HepG2 (cell line): ENCODE measurements around the gene PRKACA. TPM values are rescaled to one million over a fixed set of nuclear protein-coding genes. Genes with fewer than 3 reads are reported as not detected.
A peak's percentile ranks its signal among the peaks of the same experiment; 100 is the strongest.

Experiments
- ATAC-seq: fragments of 200-7000 bp; cut with Tn5 transposase; 3 replicates; pipeline ENCODE4 v1.9.1; 2020; ENCODE audit warnings: mild to moderate bottlenecking, moderate library complexity
- BruUV-seq: library from RNA; stranded (reverse); fragments of 400-500 nt; replicated peaks from 2 replicates; lab custom pipeline; 2021; lab: Mats Ljungman, UMichigan
- CTCF ChIA-PET: fragments of 300-600 bp; formaldehyde crosslinking; extraction: SDS; loops from one replicate; lab custom pipeline; 2021; ENCODE audit warnings: low total read pairs, inconsistent platforms, low intra/inter-chr PET ratio; lab: Yijun Ruan, JAX
- POLR2A ChIA-PET: fragments of 350-600 bp; sonication (Branson Sonifier 250); formaldehyde crosslinking; loops from one replicate; lab custom pipeline; 2020; ENCODE audit warnings: antibody characterized with exemption, inconsistent platforms; lab: Yijun Ruan, JAX
- DNase-seq: peaks from one replicate; pipeline ENCODE4 v3.0.0-alpha.2; 2015; ENCODE audit warnings: low spot score
- FAIRE-seq: peaks from 3 replicates; lab custom pipeline; 2011; peaks lifted over from hg19 to GRCh38; lab: Jason Lieb, UNC
- H2AFZ ChIP-seq: one replicate; pipeline ENCODE4 v1.6.1; 2011; ENCODE audit warnings: low read length, inconsistent platforms
- H3K27ac ChIP-seq: fragments of 300-600 bp; 3 replicates; pipeline ENCODE4 v1.8.0; 2011; ENCODE audit warnings: mixed run types, mild to moderate bottlenecking, mixed read lengths, low read length, inconsistent platforms; ENCODE audit not compliant: insufficient read depth; ENCODE audit errors: extremely low read length
- H3K27me3 ChIP-seq, 2 experiments: fragments of 200-600 bp in 1 of 2; 2 replicates in 1 of 2; 3 replicates in 1 of 2; pipeline versions ENCODE4 v1.6.0 to v1.8.0; 2011; ENCODE audit warnings: low read length in 2 of 2, mild to moderate bottlenecking in 2 of 2, moderate library complexity in 2 of 2, inconsistent platforms in 1 of 2; ENCODE audit not compliant: insufficient read depth in 2 of 2, control insufficient read depth in 1 of 2
- H3K36me3 ChIP-seq, 2 experiments: fragments of 200-600 bp in 1 of 2; replicated peaks in 1 of 2; 2 replicates in 1 of 2; 3 replicates in 1 of 2; pipeline versions ENCODE4 v1.5.1 to v1.8.0; 2011; ENCODE audit warnings: low read length in 2 of 2, inconsistent platforms in 1 of 2; ENCODE audit not compliant: insufficient read depth in 2 of 2, control insufficient read depth in 1 of 2
- H3K4me1 ChIP-seq: 2 replicates; pipeline ENCODE4 v1.5.1; 2012; ENCODE audit warnings: low read length, inconsistent platforms; ENCODE audit not compliant: insufficient read depth
- H3K4me2 ChIP-seq: 2 replicates; pipeline ENCODE4 v1.6.0; 2011; ENCODE audit warnings: low read depth, low read length, inconsistent platforms
- H3K4me3 ChIP-seq, 3 experiments: fragments of 200-600 bp in 1 of 3; sonication (generic), shearing (Covaris generic) in 1 of 3; replicated peaks in 1 of 3; 2 replicates each; pipeline ENCODE4 v1.5.1; 2011 to 2016; ENCODE audit warnings: low read length in 3 of 3, inconsistent platforms in 2 of 3, low read depth in 2 of 3, mild to moderate bottlenecking in 2 of 3, control low read depth in 1 of 3, mixed read lengths in 1 of 3; ENCODE audit not compliant: insufficient read depth in 1 of 3
- H3K79me2 ChIP-seq: one replicate; pipeline ENCODE4 v1.6.1; 2011; ENCODE audit warnings: low read length, inconsistent platforms; ENCODE audit not compliant: insufficient read depth
- H3K9ac ChIP-seq: 2 replicates; pipeline ENCODE4 v1.6.0; 2011; ENCODE audit warnings: mild to moderate bottlenecking, low read depth, low read length, inconsistent platforms; ENCODE audit not compliant: insufficient read depth
- H3K9me3 ChIP-seq: 2 replicates; pipeline ENCODE4 v1.5.1; 2012; ENCODE audit warnings: mild to moderate bottlenecking, low read length
- H4K20me1 ChIP-seq: 2 replicates; pipeline ENCODE4 v1.6.0; 2011; ENCODE audit warnings: inconsistent platforms, mild to moderate bottlenecking, low read length, moderate library complexity; ENCODE audit not compliant: insufficient read depth
- ASH2L ChIP-seq: fragments of 300-600, 200-600 bp; sonication (generic); IDR thresholded peaks from 2 replicates; pipeline ENCODE4 v1.7.0; 2017; ENCODE audit warnings: low read depth, mild to moderate bottlenecking, moderate library complexity, mixed read lengths, low read length; ENCODE audit not compliant: insufficient read length
- ATM ChIP-seq: fragments of 450-650 bp; IDR thresholded peaks from 2 replicates; pipeline ENCODE4 v1.7.1; 2017; ENCODE audit warnings: mild to moderate bottlenecking, borderline replicate concordance
- ELF3 ChIP-seq: IDR thresholded peaks from 2 replicates; pipeline ENCODE4 v1.6.1; 2016; ENCODE audit warnings: missing genetic modification reagents, missing compliant biosample characterization
- GMEB2 ChIP-seq: IDR thresholded peaks from 2 replicates; pipeline ENCODE4 v1.6.1; 2016; ENCODE audit warnings: missing biosample characterization, missing genetic modification reagents, low read depth
- GZF1 ChIP-seq: sonication (generic); formaldehyde crosslinking; IDR thresholded peaks from 2 replicates; pipeline ENCODE4 v1.5.1; 2020; ENCODE audit warnings: mild to moderate bottlenecking, missing genetic modification reagents
- HHEX ChIP-seq: IDR thresholded peaks from 2 replicates; pipeline ENCODE4 v1.6.1; 2016; ENCODE audit warnings: control low read depth
- HNRNPL ChIP-seq: fragments of 200-400 bp; formaldehyde crosslinking; IDR thresholded peaks from 2 replicates; pipeline ENCODE4 v1.6.1; 2017; ENCODE audit warnings: mild to moderate bottlenecking, low read depth, low read length
- HOXA7 ChIP-seq: sonication (generic); formaldehyde crosslinking; IDR thresholded peaks from 2 replicates; pipeline ENCODE4 v1.8.1; 2022; ENCODE audit warnings: mild to moderate bottlenecking, missing genetic modification reagents, moderate library complexity
- JUNB ChIP-seq: sonication (generic); formaldehyde crosslinking; IDR thresholded peaks from 2 replicates; pipeline ENCODE4 v1.8.0; 2022; ENCODE audit warnings: missing genetic modification reagents, mild to moderate bottlenecking, borderline replicate concordance
- KLF11 ChIP-seq: IDR thresholded peaks from 2 replicates; pipeline ENCODE4 v1.6.1; 2016; ENCODE audit warnings: missing compliant biosample characterization
- MAFK ChIP-seq, 2 experiments: IDR thresholded peaks in 1 of 2; conservative IDR thresholded peaks in 1 of 2; 2 replicates each; pipeline ENCODE4 v1.6.1; 2011; ENCODE audit warnings: improper control_type of control experiment in 2 of 2, low read length in 2 of 2
- NKX3-1 ChIP-seq: sonication (generic); formaldehyde crosslinking; IDR thresholded peaks from 2 replicates; pipeline ENCODE4 v1.5.0; 2020; ENCODE audit warnings: missing genetic modification reagents
- PHF8 ChIP-seq: sonication (generic); formaldehyde crosslinking; IDR thresholded peaks from 2 replicates; pipeline ENCODE4 v1.5.0; 2020; ENCODE audit warnings: missing genetic modification reagents
- RBFOX2 ChIP-seq: fragments of 200-400 bp; formaldehyde crosslinking; IDR thresholded peaks from 2 replicates; pipeline ENCODE4 v1.6.1; 2017; ENCODE audit warnings: low read depth, mild to moderate bottlenecking, low read length
- REL ChIP-seq: sonication (generic); formaldehyde crosslinking; conservative IDR thresholded peaks from 2 replicates; pipeline ENCODE4 v1.8.0; 2022; ENCODE audit warnings: mild to moderate bottlenecking, missing genetic modification reagents, moderate library complexity
- RFX5 ChIP-seq: IDR thresholded peaks from 2 replicates; pipeline ENCODE4 v1.6.1; 2011; ENCODE audit warnings: low read depth, low read length, improper control_type of control experiment
- SKI ChIP-seq: fragments of 450-650 bp; IDR thresholded peaks from one replicate; pipeline ENCODE4 v1.6.1; 2018; ENCODE audit warnings: mild to moderate bottlenecking; ENCODE audit not compliant: partially characterized antibody
- TEAD3 ChIP-seq: optimal IDR thresholded peaks from 2 replicates; pipeline ENCODE3; 2016; ENCODE audit warnings: borderline replicate concordance
- ZFP37 ChIP-seq: sonication (generic); formaldehyde crosslinking; IDR thresholded peaks from 2 replicates; pipeline ENCODE4 v1.4.0; 2020; ENCODE audit warnings: missing genetic modification reagents, borderline replicate concordance
- ZNF343 ChIP-seq: sonication (generic); formaldehyde crosslinking; IDR thresholded peaks from 2 replicates; pipeline ENCODE4 v1.4.0; 2020; ENCODE audit warnings: mild to moderate bottlenecking, missing genetic modification reagents
- ZNF616 ChIP-seq: sonication (generic); formaldehyde crosslinking; IDR thresholded peaks from 2 replicates; pipeline ENCODE4 v1.5.0; 2020; ENCODE audit warnings: low read depth, mild to moderate bottlenecking, missing genetic modification reagents
- ZNF782 ChIP-seq: sonication (generic); formaldehyde crosslinking; IDR thresholded peaks from 2 replicates; pipeline ENCODE4 v1.4.0; 2020; ENCODE audit warnings: missing genetic modification reagents, mild to moderate bottlenecking, borderline replicate concordance
- ZNF816 ChIP-seq: sonication (generic); formaldehyde crosslinking; IDR thresholded peaks from 2 replicates; pipeline ENCODE4 v1.8.0; 2022; ENCODE audit warnings: missing genetic modification reagents, mild to moderate bottlenecking, borderline replicate concordance
- WGBS: methylation state at CpG from one replicate; pipeline ENCODE4 v1.1.6; 2017; ENCODE audit warnings: low lambda C conversion rate; 5-methylcytosine and 5-hydroxymethylcytosine counted together
- in situ Hi-C: cut with HindIII; loops from 2 replicates; pipeline ENCODE4 v1.10.0; 2017; ENCODE audit warnings: low pct_unique_long_range_greater_than_20kb; ENCODE audit not compliant: extremely low pct_ligation_motif_present
- intact Hi-C: fragments of 100-400 bp; cut with micrococcal nuclease; formaldehyde crosslinking; loops from one replicate; pipeline ENCODE4 v1.10.0; 2022; ENCODE audit not compliant: unreplicated experiment
- polyA plus RNA-seq, 8 experiments: library from polyadenylated mRNA; depleted of rRNA in 3 of 8; stranded (reverse) in 7 of 8; unstranded in 1 of 8; fragments of >200 nt; fragmentation: Illumina TruSeq in 4 of 8; extraction: Trizol in 4 of 8; gene quantifications; 2 replicates each; pipeline versions ENCODE4 v1.2.1 to v1.2.3, GENCODE V29; 2011 to 2016; ENCODE audit warnings: low read depth in 4 of 8, missing spikeins in 1 of 8, mixed read lengths in 1 of 8; ENCODE audit not compliant: insufficient read depth in 1 of 8
- total RNA-seq, 5 experiments: library from RNA; depleted of rRNA; stranded (reverse); fragments of >200 nt; fragmentation: Illumina TruSeq; extraction: Trizol; gene quantifications; 2 replicates each; pipeline ENCODE4 v1.2.3, GENCODE V29; 2016; ENCODE audit warnings: low read depth in 1 of 5

The PRKACA gene
- total and polyA plus RNA-seq, 2 of the 13 experiments (the other 11 are each of a cell fraction or from before 2014, with no cell fraction given): 11.0 to 18.2 TPM

GRCh38 chr19:14136509-14137281 is 19.1 kb upstream of the PRKACA start, which contains the start of gene ASF1B (continued):
- TF ChIP-seq RBFOX2: peak; percentile 0; the same call in 1 of the 2 replicates
- TF ChIP-seq ELF3 (CRISPR knock-in tag): peak; percentile 81

GRCh38 chr19:14135985-14136508 is 18.5 kb upstream of the PRKACA start:
- Histone ChIP-seq H3K9ac (peak overlapping the region; percentile 80), H3K4me2 (peak overlapping the region; percentile 87), H3K4me1 (peaks cover 43% of the 10 kb centered on the region), H3K36me3 (no peaks in the 10 kb centered on the region), H3K27ac (peak overlapping the region; percentile 72), H3K27me3 (no peaks in the 10 kb centered on the region), H3K9me3 (no peaks in the 10 kb centered on the region), H3K4me3 (peak overlapping the region; percentile 68 to 90 (median 72)), H4K20me1 (no peaks in the 10 kb centered on the region), H3K79me2 (peaks cover 12% of the 10 kb centered on the region), H2AFZ (no peak overlapping the region)
- no peak for DNase-seq
- in situ Hi-C loops (no loop called here), intact Hi-C loops (loop anchor here (2.0 to 5.0 kb wide), 2 partner anchors 55 to 1834 kb away; no protein-coding TSS in a partner anchor)
- WGBS: 5% methylated on average over 21 of the region's 38 CpGs
- ChIA-PET CTCF (interaction anchor here (1.8 kb wide), 1 partner anchor 18 kb away, joined by 6 read pairs; the partner anchor contains the start of gene PRKACA), POLR2A (interaction anchor here (0.6 to 1.9 kb wide), 27 partner anchors 9 to 404 kb away, joined by 3 to 21 read pairs (median 4); partner anchors contain the start of genes DNAJB1 and PRKACA)
- no peak for FAIRE-seq
- ATAC-seq: no peak
- BruUV-seq: no TSS peak
- TF ChIP-seq JUNB (no peak), KLF11 (CRISPR knock-in tag) (no peak), ZNF343 (CRISPR knock-in tag) (0 out of 2 replicates have a peak, but pooled peaks have one; percentile 19), ZNF816 (CRISPR knock-in tag) (no peak), ZFP37 (CRISPR knock-in tag) (no peak), MAFK (conservative IDR thresholded peaks at IDR 0.05 in 1 of 2, IDR thresholded peaks at IDR 0.05 in 1 of 2; ENCODE audit: low read length in 2 of 2) (no peak), HNRNPL (no peak), SKI (no peak), ASH2L (peak; percentile 4), PHF8 (peak; percentile 65), ZNF782 (CRISPR knock-in tag) (no peak), NKX3-1 (CRISPR knock-in tag) (no peak), GZF1 (peak; percentile 42; the same call in 1 of the 2 replicates), HOXA7 (CRISPR knock-in tag) (no peak), ZNF616 (CRISPR knock-in tag) (no peak), GMEB2 (CRISPR knock-in tag) (no peak), RFX5 (no peak), REL (CRISPR knock-in tag) (no peak), ATM (no peak), TEAD3 (CRISPR knock-in tag) (no peak), RBFOX2 (peak; percentile 86), HHEX (CRISPR knock-in tag) (no peak)
